ENCODE results near the gene CRYGA.

DNA sequence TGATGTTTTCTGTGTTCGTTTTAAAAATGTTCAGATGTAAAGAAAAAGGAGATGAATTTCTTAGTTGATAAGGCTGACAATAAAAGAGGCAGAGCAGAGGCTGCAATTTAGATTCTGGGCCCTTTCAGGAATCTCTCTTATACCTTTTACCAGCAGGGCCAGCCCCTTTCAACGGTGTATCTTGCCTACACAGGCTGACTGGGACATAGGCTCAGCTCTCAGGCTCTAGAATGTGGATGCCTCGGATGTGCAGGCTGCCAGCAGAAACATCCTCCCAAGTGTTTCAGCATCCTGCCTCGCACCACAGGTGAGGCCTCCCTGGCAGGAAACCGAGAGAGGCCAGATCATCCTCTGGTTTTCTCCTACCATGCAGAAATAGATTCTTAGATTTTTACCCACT lies 23.1 kb upstream of the CRYGA start:
- TF ChIP-seq CTCF (IDR thresholded peaks at IDR 0.05): no peak
- TF ChIP-seq POLR2A (IDR thresholded peaks at IDR 0.05): no peak

All from body of pancreas (tissue), 4 donors.